Activated T-helper 17 cell treated with anti-CD3 and anti-CD28 coated beads, Interleukin-2, amount 50 U/mL, for 72 hours (primary cell): Measurements from ENCODE around the gene NLRP5. TPM values are rescaled to one million over a fixed set of nuclear protein-coding genes. Genes with fewer than 3 reads are reported as not detected.
"Not testable (repeated sequence)": the region's sequence is repeated elsewhere in the genome, so short reads cannot be mapped to it uniquely, and the experiment has no call there.

ENCODE experiments used
- ATAC-seq: fragments of 150-1000 bp; cut with Tn5 transposase; replicated peaks from 2 replicates; pipeline ENCODE4 v1.10.0; 2021; ENCODE audit warnings: mild to moderate bottlenecking, moderate library complexity
- H3K27ac Mint-ChIP-seq: one replicate; pipeline ENCODE4 v1.8.0; 2022; ENCODE audit warnings: mixed read lengths
- H3K27me3 Mint-ChIP-seq: one replicate; pipeline ENCODE4 v1.8.0; 2022; ENCODE audit warnings: mixed read lengths
- H3K36me3 Mint-ChIP-seq: one replicate; pipeline ENCODE4 v1.8.0; 2022; ENCODE audit warnings: low read depth, mild to moderate bottlenecking, mixed read lengths
- H3K4me1 Mint-ChIP-seq: one replicate; pipeline ENCODE4 v1.8.0; 2022; ENCODE audit warnings: mixed read lengths
- H3K4me3 Mint-ChIP-seq: one replicate; pipeline ENCODE4 v1.8.0; 2022; ENCODE audit warnings: mild to moderate bottlenecking, mixed read lengths
- H3K9me3 Mint-ChIP-seq: one replicate; pipeline ENCODE4 v1.8.0; 2022; ENCODE audit warnings: mixed read lengths
- total RNA-seq, 2 donors: library from RNA; stranded (reverse); gene quantifications; one replicate each; pipeline ENCODE4 v1.2.3, GENCODE V29; 2022

The NLRP5 gene
- total RNA-seq, 2 donors from 2014 or later: not detected

DNA sequence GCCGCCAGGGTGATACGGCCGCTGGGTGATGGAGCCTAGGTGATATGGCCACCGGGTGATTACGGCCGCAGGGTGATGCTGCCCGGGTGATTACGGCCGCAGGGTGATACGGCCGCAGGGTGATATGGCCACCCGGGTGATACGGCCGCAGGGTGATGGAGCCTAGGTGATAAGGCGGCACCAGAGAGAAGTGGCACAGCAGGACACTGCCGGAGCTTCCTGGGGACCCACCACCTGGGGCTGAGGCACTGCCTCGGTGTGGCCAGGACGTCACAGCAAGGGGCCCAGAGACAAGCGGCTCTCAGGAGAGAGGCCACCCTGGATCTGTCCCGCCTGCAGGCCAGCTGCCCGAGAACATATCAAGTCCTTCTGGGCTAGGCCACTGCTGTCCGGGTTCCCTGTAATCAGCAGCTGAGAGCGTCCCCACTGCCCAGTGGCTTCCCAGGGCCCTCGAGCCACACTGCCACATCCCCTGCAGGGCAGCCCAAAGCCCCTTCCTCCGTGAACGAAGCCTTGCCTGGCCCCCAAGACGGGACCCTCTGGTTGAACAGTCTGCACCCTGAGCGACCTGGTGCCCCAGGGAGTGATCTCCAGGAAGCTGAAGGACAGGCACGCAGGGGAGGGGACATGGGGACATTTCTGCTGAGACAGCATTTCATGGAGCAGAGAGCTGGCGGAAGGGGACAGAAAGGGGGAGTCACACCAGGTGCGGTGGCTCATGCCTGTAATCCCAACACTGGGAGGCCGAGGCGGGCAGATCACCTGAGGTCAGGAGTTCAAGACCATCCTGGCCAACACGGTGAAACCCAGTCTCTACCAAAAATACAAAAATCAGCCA lies 112.4 kb downstream of the NLRP5 start:
- Mint-ChIP-seq H3K27me3 (no peaks in the 10 kb centered on the region), H3K4me1 (no peaks in the 10 kb centered on the region), H3K36me3 (peaks cover 48% of the 10 kb centered on the region), H3K9me3 (no peaks in the 10 kb centered on the region), H3K4me3 (no peak overlapping the region), H3K27ac (no peak overlapping the region)
- no peak for ATAC-seq

GRCh38 chr19:56099638-56100539 lies 113.3 kb downstream of the NLRP5 start:
- Mint-ChIP-seq H3K9me3 (no peaks in the 10 kb centered on the region), H3K36me3 (peaks cover 40% of the 10 kb centered on the region), H3K4me3 (no peak overlapping the region), H3K4me1 (no peaks in the 10 kb centered on the region), H3K27me3 (no peaks in the 10 kb centered on the region), H3K27ac (no peak overlapping the region)
- ATAC-seq: no peak

GRCh38 chr19:56101095-56101494 lies 114.5 kb downstream of the NLRP5 start:
- Mint-ChIP-seq H3K36me3 (peaks cover 30% of the 10 kb centered on the region), H3K27ac (no peak overlapping the region), H3K9me3 (no peaks in the 10 kb centered on the region), H3K27me3 (no peaks in the 10 kb centered on the region), H3K4me1 (peaks cover 2% of the 10 kb centered on the region), H3K4me3 (no peak overlapping the region)
- ATAC-seq: no peak

DNA sequence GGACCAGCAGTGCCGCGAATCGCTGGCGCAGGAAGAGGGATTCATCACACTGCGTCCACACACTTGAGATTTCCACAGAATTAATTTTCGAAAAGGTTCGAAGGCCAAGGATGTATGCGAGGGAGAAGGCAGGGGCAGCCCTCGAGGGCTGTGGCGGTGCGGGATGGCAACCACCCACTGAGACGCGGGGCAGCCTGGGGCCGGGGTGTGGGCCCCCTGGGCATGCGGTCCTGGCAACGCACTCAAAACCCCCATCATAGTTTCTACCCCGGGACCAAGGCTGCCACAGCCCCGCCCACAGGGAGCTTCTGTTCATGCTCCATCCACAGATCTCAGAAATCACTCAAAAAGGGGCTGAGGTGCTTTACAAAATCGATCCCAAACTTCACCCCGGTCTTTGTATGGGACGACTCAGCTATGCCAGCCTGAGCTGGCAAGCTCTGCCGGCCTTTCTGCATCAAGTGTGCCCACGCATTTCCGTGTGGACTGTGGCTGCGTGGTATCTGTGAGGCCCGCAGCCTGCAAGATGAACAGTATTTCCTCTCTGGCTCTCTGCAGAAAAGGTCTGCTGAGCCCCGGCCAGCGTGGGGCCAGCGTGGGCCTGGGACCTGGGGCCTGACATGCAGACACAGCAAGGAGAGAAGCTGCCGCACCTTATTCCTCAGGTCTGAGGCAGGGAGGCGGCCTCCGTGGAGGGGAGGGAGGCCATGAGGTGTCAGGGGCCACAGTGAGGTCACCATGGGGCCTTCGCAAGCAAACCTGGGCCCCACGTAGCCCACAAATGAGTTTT lies 115.4 kb downstream of the NLRP5 start:
- no peak for ATAC-seq
- Mint-ChIP-seq H3K4me1 (peaks cover 4% of the 10 kb centered on the region), H3K4me3 (no peak overlapping the region), H3K36me3 (peaks cover 28% of the 10 kb centered on the region), H3K9me3 (no peaks in the 10 kb centered on the region), H3K27me3 (no peaks in the 10 kb centered on the region), H3K27ac (no peak overlapping the region)

- ATAC-seq: no peak
- Mint-ChIP-seq H3K9me3 (no peaks in the 10 kb centered on the region), H3K36me3 (peaks cover 25% of the 10 kb centered on the region), H3K4me1 (peaks cover 4% of the 10 kb centered on the region), H3K27me3 (no peaks in the 10 kb centered on the region), H3K27ac (no peak overlapping the region), H3K4me3 (no peak overlapping the region)
These were observed 116.5 kb downstream of the NLRP5 start for GRCh38 chr19:56103027-56103614.

DNA sequence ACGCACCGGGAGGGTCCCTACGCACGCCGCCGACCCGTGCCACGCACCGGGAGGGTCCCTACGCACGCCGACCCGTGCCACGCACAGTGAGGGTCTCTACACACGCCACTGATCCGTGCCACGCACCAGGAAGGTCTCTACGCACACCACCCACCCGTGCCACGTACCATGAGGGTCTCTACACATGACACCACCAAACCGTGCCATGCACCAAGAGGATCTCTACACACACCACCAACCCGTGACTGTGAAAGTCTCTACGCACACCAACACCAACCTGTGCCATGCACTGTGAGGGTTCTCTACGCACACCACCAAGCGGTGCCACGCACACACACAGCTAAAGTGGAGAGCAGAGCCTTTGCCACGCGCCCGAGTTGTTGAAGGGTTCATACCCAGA lies 117.8 kb downstream of the NLRP5 start:
- no peak overlapping the region for H3K4me3 Mint-ChIP-seq

DNA sequence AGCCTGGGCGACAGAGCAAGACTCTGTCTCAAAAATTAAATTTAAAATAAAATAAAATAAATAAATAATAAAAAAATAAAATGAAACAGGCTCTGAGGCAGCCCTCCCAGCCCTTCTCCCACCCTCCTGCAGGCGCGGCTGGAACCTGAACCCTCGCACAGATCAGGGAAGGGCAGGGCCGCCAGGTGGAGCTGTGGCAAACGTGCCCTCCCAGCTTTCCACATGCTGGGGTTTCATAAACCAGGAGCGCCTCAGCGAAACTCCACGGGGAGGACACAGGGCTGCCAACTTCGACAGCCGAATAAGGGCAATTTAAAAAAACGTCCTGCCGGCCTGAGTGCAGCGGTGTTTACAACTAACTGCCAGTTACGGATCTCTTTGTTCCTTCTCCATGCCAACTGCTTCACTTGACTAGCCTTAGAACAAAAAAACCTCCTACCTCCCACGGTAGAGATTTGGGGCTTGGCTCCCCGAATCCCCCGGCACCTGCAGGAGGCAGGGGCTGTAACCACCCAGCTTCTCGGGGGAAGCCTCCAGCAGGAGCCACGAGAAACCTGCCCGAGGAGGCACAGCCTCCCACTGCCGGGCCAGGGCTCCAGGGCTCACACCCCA lies 118.6 kb downstream of the NLRP5 start:
- Mint-ChIP-seq H3K4me3 (no peak overlapping the region), H3K27me3 (no peaks in the 10 kb centered on the region), H3K9me3 (no peaks in the 10 kb centered on the region), H3K4me1 (peaks cover 4% of the 10 kb centered on the region), H3K27ac (no peak overlapping the region), H3K36me3 (peaks cover 19% of the 10 kb centered on the region)
- ATAC-seq: peak; percentile 60

More for the DNA sequence above, 117.8 kb downstream of the NLRP5 start:
- no peak for ATAC-seq
- Mint-ChIP-seq H3K27ac (no peak overlapping the region), H3K27me3 (no peaks in the 10 kb centered on the region), H3K9me3 (no peaks in the 10 kb centered on the region), H3K4me1 (peaks cover 4% of the 10 kb centered on the region), H3K36me3 (peaks cover 25% of the 10 kb centered on the region)

DNA sequence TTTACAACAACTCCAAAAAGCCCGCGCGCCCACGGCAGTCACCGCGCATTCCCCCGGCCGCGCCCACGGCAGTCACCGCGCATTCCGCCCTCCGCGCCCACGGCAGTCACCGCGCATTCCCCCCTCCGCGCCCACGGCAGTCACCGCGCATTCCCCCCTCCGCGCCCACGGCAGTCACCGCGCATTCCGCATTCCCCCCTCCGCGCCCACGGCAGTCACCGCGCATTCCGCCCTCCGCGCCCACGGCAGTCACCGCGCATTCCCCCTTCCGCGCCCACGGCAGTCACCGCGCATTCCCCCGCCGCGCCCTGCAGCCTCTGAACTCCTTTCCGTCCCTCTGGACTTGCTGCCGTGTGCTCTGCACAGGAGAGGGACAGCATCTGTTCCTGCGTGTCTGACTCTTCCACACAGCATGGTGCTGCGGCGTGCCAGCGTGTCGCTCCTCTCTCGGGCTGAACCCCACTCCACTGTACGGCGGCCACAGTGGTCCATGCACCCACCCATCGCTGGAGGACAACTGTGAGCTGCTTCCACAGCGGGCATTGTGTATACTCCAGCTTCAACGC lies 119.3 kb downstream of the NLRP5 start:
- not testable (repeated sequence) for H3K27ac Mint-ChIP-seq, H3K4me1 Mint-ChIP-seq, H3K9me3 Mint-ChIP-seq, H3K27me3 Mint-ChIP-seq, ATAC-seq
- peaks cover 18% of the 10 kb centered on the region for H3K36me3 Mint-ChIP-seq
- peak overlapping the region; percentile 39 for H3K4me3 Mint-ChIP-seq

GRCh38 chr19:56106397-56106849 lies 119.8 kb downstream of the NLRP5 start:
- no peak for ATAC-seq
- H3K4me3 Mint-ChIP-seq: peak overlapping the region; percentile 39
- H3K9me3 Mint-ChIP-seq: no peaks in the 10 kb centered on the region
- H3K4me1 Mint-ChIP-seq: peaks cover 4% of the 10 kb centered on the region
- no peak overlapping the region for H3K27ac Mint-ChIP-seq
- no peaks in the 10 kb centered on the region for H3K27me3 Mint-ChIP-seq
- peaks cover 12% of the 10 kb centered on the region for H3K36me3 Mint-ChIP-seq

GRCh38 chr19:56106993-56107392 lies 120.4 kb downstream of the NLRP5 start:
- no peak for ATAC-seq
- H3K9me3 Mint-ChIP-seq: no peaks in the 10 kb centered on the region
- H3K27ac Mint-ChIP-seq: no peak overlapping the region
- H3K36me3 Mint-ChIP-seq: peaks cover 7% of the 10 kb centered on the region
- no peak overlapping the region for H3K4me3 Mint-ChIP-seq
- peaks cover 4% of the 10 kb centered on the region for H3K4me1 Mint-ChIP-seq
- H3K27me3 Mint-ChIP-seq: no peaks in the 10 kb centered on the region

DNA sequence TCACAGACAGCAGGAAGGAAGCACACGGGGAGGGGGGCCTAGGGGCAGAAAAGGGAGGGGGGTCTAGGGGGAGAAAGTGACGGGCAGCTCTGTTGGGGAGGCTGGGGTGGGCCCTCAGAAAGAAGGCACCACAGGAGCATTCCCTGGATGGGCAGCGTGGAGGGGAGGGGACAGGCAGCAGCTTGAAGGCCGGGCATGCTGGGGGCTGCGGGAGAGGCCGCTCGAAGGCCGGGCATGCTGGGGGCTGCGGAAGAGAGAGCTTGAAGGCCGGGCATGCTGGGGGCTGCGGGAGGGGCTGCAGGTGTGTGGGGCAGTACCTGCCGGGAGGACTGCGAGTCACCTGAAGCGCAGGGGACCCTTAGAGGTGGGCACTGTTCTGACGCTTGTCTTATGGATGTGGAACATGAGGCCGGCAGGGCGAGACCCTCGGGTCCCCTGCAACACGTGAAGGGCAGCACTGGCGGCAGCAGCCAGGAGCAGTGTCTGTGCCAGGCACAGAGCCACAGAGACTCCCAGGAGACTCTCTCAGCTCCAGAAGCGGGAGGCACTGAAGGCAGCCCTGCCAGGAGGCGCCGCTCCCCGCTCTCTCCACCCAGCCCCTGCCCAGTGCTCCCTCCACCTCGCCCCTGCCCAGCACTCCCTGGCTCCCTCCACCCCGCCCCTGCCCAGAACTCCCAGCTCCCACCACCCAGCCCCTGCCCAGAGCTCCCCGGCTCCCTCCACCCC lies 121.2 kb downstream of the NLRP5 start:
- peaks cover 10% of the 10 kb centered on the region for H3K4me1 Mint-ChIP-seq
- H3K27me3 Mint-ChIP-seq: no peaks in the 10 kb centered on the region
- no peak for ATAC-seq
- H3K36me3 Mint-ChIP-seq: no peaks in the 10 kb centered on the region
- H3K27ac Mint-ChIP-seq: no peak overlapping the region
- H3K9me3 Mint-ChIP-seq: no peaks in the 10 kb centered on the region
- no peak overlapping the region for H3K4me3 Mint-ChIP-seq

- no peaks in the 10 kb centered on the region for H3K27me3 Mint-ChIP-seq
- H3K4me3 Mint-ChIP-seq: no peak overlapping the region
- no peaks in the 10 kb centered on the region for H3K9me3 Mint-ChIP-seq
- ATAC-seq: no peak
- no peaks in the 10 kb centered on the region for H3K36me3 Mint-ChIP-seq
- no peak overlapping the region for H3K27ac Mint-ChIP-seq
- H3K4me1 Mint-ChIP-seq: peaks cover 17% of the 10 kb centered on the region
These were observed 122.0 kb downstream of the NLRP5 start for GRCh38 chr19:56108447-56109195.
